ENCODE data around the gene CRYBA2. TPM values are rescaled to one million over a fixed set of nuclear protein-coding genes. Genes with fewer than 3 reads are reported as not detected.

The CRYBA2 gene
- total RNA-seq, 1 experiment from 2014 or later: not detected

DNA sequence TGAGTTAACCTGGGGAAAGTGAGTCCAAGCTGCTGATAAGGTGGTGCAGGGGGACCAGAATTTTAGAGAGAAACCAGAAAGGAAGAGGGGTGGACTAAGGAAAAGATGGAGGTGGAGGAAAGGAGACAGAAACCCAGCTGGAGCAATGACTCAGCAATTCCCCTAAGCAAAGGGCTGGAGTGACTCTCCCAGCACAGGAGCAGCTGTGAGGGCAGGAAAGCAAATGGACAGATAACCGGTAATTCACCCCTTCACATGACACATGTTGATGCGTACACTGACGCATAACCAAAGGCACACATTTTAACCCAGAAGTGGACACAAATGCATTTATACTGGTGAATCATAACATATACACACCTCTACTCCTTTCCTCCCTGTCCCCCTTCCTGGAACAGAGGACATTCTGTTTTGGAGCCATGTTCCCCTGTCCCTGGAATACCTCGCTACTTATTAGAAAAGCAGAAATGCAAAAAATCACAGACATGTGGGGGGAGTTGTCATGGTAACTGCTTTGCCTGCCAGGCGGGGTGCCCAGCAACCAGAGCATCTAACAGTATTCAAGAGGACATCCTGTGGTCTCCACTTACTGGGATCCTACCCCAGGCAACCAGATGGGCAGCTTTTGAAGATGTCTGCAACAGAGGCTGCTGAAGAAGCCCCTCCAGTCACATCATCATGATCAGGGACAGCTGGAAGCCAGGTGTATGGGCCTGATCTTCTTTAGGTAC, 29.0 kb downstream of the CRYBA2 start:
- intact Hi-C loops (cut with micrococcal nuclease; ENCODE audit: unreplicated experiment): no loop called here
- Histone ChIP-seq H3K79me2 (ENCODE audit: low read depth) (no peaks in the 10 kb centered on the region), H3F3A (ENCODE audit: insufficient read depth, low read depth) (peaks cover 12% of the 10 kb centered on the region; the same call in 1 of the 2 replicates), H4K20me1 (ENCODE audit: insufficient read depth) (no peaks in the 10 kb centered on the region), H2AFZ (peak overlapping the region; percentile 62), H3K4me2 (peak overlapping the region; percentile 55), H3K4me1 (replicated peaks; ENCODE audit: insufficient read depth) (peaks cover 17% of the 10 kb centered on the region), H3K9me2 (ENCODE audit: insufficient read depth) (no peaks in the 10 kb centered on the region), H3K4me3 (no peak overlapping the region), H3K27me3 (ENCODE audit: insufficient read depth, low read depth) (no peaks in the 10 kb centered on the region), H3K27ac (peak overlapping the region; percentile 80), H3K9me3 (ENCODE audit: insufficient read depth, low read depth) (no peaks in the 10 kb centered on the region), H3K36me3 (ENCODE audit: low read depth) (no peaks in the 10 kb centered on the region)
- TF ChIP-seq, protein P1, sequence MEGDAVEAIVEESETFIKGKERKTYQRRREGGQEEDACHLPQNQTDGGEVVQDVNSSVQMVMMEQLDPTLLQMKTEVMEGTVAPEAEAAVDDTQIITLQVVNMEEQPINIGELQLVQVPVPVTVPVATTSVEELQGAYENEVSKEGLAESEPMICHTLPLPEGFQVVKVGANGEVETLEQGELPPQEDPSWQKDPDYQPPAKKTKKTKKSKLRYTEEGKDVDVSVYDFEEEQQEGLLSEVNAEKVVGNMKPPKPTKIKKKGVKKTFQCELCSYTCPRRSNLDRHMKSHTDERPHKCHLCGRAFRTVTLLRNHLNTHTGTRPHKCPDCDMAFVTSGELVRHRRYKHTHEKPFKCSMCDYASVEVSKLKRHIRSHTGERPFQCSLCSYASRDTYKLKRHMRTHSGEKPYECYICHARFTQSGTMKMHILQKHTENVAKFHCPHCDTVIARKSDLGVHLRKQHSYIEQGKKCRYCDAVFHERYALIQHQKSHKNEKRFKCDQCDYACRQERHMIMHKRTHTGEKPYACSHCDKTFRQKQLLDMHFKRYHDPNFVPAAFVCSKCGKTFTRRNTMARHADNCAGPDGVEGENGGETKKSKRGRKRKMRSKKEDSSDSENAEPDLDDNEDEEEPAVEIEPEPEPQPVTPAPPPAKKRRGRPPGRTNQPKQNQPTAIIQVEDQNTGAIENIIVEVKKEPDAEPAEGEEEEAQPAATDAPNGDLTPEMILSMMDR (conservative IDR thresholded peaks at IDR 0.05): no peak
- no peak for TF ChIP-seq EZH2 (IDR thresholded peaks at IDR 0.05; ENCODE audit: low read depth)
- ChIA-PET POLR2A (ENCODE audit: unreplicated experiment) (no interaction called here), CTCF (interaction anchor here (0.6 kb wide), 1 partner anchor 12 kb away, joined by 5 read pairs; no protein-coding TSS in a partner anchor)
- peak; percentile 17 to 58 for DNase-seq
- BruUV-seq (replicated peaks): no TSS peak

DNA sequence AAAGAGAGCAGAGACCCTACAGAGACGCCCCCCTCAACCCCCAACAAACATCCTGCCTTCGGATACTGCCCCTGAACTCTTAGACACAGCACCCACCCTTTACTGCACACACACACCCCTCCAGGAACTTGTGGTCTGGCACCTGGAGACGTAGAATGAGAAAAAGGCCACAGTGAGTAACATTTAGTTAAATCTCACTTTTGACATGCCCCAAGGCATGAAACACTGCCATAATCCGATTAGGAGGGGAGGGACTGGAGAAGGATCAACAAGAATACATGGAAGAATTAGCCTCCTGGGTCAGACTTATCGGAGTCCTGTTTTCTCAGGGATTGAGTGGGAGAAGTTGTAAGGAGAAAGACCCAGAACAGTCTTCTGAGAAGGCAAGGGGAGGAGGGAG, 29.6 kb downstream of the CRYBA2 start:
- no peak for DNase-seq
- H3K9me3 ChIP-seq (ENCODE audit: insufficient read depth, low read depth): no peaks in the 10 kb centered on the region
- TF ChIP-seq, protein P1 (conservative IDR thresholded peaks at IDR 0.05): no peak
- no peak for TF ChIP-seq EZH2 (IDR thresholded peaks at IDR 0.05; ENCODE audit: low read depth)
- ChIA-PET CTCF (interaction anchor here (0.6 kb wide), 1 partner anchor 11 kb away, joined by 5 read pairs; no protein-coding TSS in a partner anchor), POLR2A (ENCODE audit: unreplicated experiment) (interaction anchor here (0.6 to 0.7 kb wide), 3 partner anchors 87 to 1300 kb away, joined by 3 to 6 read pairs (median 4); no protein-coding TSS in a partner anchor)
- no peaks in the 10 kb centered on the region for H4K20me1 ChIP-seq (ENCODE audit: insufficient read depth)
- no peaks in the 10 kb centered on the region for H3K79me2 ChIP-seq (ENCODE audit: low read depth)
- BruUV-seq (replicated peaks): TSS peak; percentile 76
- H2AFZ ChIP-seq: peak overlapping the region; percentile 62
- no peaks in the 10 kb centered on the region for H3K27me3 ChIP-seq (ENCODE audit: insufficient read depth, low read depth)
- peaks cover 17% of the 10 kb centered on the region for H3K4me1 ChIP-seq (replicated peaks; ENCODE audit: insufficient read depth)
- intact Hi-C loops (cut with micrococcal nuclease; ENCODE audit: unreplicated experiment): no loop called here
- peak overlapping the region; percentile 55 for H3K4me2 ChIP-seq
- no peaks in the 10 kb centered on the region for H3K36me3 ChIP-seq (ENCODE audit: low read depth)
- H3F3A ChIP-seq (ENCODE audit: insufficient read depth, low read depth): peaks cover 12% of the 10 kb centered on the region; the same call in 1 of the 2 replicates
- H3K4me3 ChIP-seq: no peak overlapping the region
- H3K27ac ChIP-seq: peak overlapping the region; percentile 80
- no peaks in the 10 kb centered on the region for H3K9me2 ChIP-seq (ENCODE audit: insufficient read depth)

DNA sequence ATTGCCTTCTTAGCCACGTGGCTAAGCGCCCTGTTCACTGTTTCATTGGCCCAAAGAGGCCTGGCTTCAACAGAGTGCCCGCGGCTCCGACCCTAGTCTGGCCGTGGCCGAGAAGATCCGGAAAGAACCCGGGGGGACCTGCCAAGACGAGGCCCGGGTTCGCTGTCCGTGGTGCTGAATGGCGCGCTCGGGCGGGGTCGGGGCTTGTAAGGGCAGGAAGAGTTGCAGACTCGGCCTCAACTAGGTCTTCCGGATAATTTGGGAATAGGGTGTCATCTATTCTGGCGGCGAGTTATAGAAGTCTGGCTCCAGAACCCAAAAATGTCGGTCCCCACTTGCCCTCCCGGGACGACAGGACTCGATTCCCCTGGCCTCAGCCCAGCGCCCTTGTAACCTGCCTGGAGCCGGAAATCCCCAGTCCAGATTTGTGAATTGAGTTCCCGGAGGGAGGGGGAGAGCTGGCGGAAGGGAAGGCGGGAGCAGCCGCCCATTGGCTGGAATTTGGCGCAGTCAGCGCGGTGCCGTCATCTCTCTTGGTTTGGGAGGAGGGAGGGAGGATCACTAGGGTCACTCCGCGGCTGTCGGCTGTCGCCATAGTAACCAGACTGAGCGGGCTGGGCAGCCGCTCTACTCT, 30.2 kb downstream of the CRYBA2 start:
- Histone ChIP-seq H3K9me2 (ENCODE audit: insufficient read depth) (no peaks in the 10 kb centered on the region), H3K4me3 (no peak overlapping the region), H3K4me2 (no peak overlapping the region), H3K79me2 (ENCODE audit: low read depth) (no peaks in the 10 kb centered on the region), H3K4me1 (replicated peaks; ENCODE audit: insufficient read depth) (peaks cover 17% of the 10 kb centered on the region), H3K36me3 (ENCODE audit: low read depth) (no peaks in the 10 kb centered on the region), H2AFZ (no peak overlapping the region), H3F3A (ENCODE audit: insufficient read depth, low read depth) (peaks cover 15% of the 10 kb centered on the region; the same call in 1 of the 2 replicates), H3K9me3 (ENCODE audit: insufficient read depth, low read depth) (no peaks in the 10 kb centered on the region), H3K27ac (no peak overlapping the region; the same call in 1 of the 2 replicates), H4K20me1 (ENCODE audit: insufficient read depth) (no peaks in the 10 kb centered on the region), H3K27me3 (ENCODE audit: insufficient read depth, low read depth) (no peaks in the 10 kb centered on the region)
- POLR2A ChIA-PET (ENCODE audit: unreplicated experiment): interaction anchor here (0.6 to 0.7 kb wide), 3 partner anchors 86 to 1301 kb away, joined by 3 to 6 read pairs (median 4); no protein-coding TSS in a partner anchor
- CTCF ChIA-PET: interaction anchor here (0.6 kb wide), 1 partner anchor 10 kb away, joined by 5 read pairs; no protein-coding TSS in a partner anchor
- no peak for TF ChIP-seq EZH2 (IDR thresholded peaks at IDR 0.05; ENCODE audit: low read depth)
- TF ChIP-seq, protein P1 (conservative IDR thresholded peaks at IDR 0.05): no peak
- peak in 1 of 2 experiments; percentile 70 for DNase-seq
- BruUV-seq (replicated peaks): no TSS peak
- intact Hi-C loops (cut with micrococcal nuclease; ENCODE audit: unreplicated experiment): no loop called here
